Endothelial cell of umbilical vein (primary cell): ENCODE measurements around the gene ZCCHC14. TPM values are rescaled to one million over a fixed set of nuclear protein-coding genes. Genes with fewer than 3 reads are reported as not detected.

Experiments used
- BruUV-seq: library from RNA; stranded (reverse); fragments of 400-500 nt; replicated peaks from 2 replicates; lab custom pipeline; 2021; lab: Mats Ljungman, UMichigan
- CTCF ChIA-PET: fragments of 300-600, 350-600 bp; sonication (Branson Sonifier 250); formaldehyde crosslinking; loops from one replicate; lab custom pipeline; 2021; ENCODE audit warnings: antibody characterized with exemption, inconsistent platforms; lab: Charles Lee
- POLR2A ChIA-PET: fragments of 300-600, 350-600 bp; sonication (Branson Sonifier 250); formaldehyde crosslinking; loops from one replicate; lab custom pipeline; 2021; ENCODE audit warnings: antibody characterized with exemption, inconsistent platforms; lab: Charles Lee
- DNase-seq: peaks from one replicate; pipeline ENCODE4 v3.0.0-alpha.2; 2011; ENCODE audit warnings: low read depth, low spot score
- FAIRE-seq: peaks from 2 replicates; lab custom pipeline; 2011; peaks lifted over from hg19 to GRCh38; lab: Jason Lieb, UNC
- H2AFZ ChIP-seq: 2 replicates; pipeline ENCODE4 v1.6.0; 2012; ENCODE audit warnings: low read depth, low read length, control low read depth, inconsistent platforms
- H3K27ac ChIP-seq: 2 replicates; pipeline ENCODE4 v1.5.1; 2011; ENCODE audit warnings: low read depth, mild to moderate bottlenecking, control low read depth, low read length, moderate library complexity; ENCODE audit not compliant: insufficient read depth
- H3K27me3 ChIP-seq, 2 experiments: 2 replicates each; pipeline versions ENCODE4 v1.6.0 to v1.6.1; 2011; ENCODE audit warnings: low read length in 2 of 2, mixed read lengths in 1 of 2; ENCODE audit not compliant: control insufficient read depth in 2 of 2, insufficient read depth in 2 of 2
- H3K36me3 ChIP-seq, 2 experiments: 2 replicates in 1 of 2; 3 replicates in 1 of 2; pipeline ENCODE4 v1.5.1; 2011; ENCODE audit warnings: low read length in 2 of 2, mild to moderate bottlenecking in 1 of 2, moderate library complexity in 1 of 2; ENCODE audit not compliant: control insufficient read depth in 2 of 2, insufficient read depth in 2 of 2; ENCODE audit errors: extremely low read depth in 1 of 2
- H3K4me1 ChIP-seq: 3 replicates; pipeline ENCODE4 v1.5.1; 2011; ENCODE audit warnings: mild to moderate bottlenecking, low read length; ENCODE audit not compliant: control insufficient read depth, insufficient read depth; ENCODE audit errors: extremely low read depth
- H3K4me2 ChIP-seq: 2 replicates; pipeline ENCODE4 v1.6.1; 2011; ENCODE audit warnings: low read length, control low read depth, mixed read lengths; ENCODE audit not compliant: insufficient read depth
- H3K4me3 ChIP-seq, 3 experiments: fragments of 200-600 bp in 1 of 3; sonication (generic), shearing (Covaris generic) in 1 of 3; replicated peaks in 1 of 3; 2 replicates each; pipeline ENCODE4 v1.5.1; 2011 to 2016; ENCODE audit warnings: control low read depth in 3 of 3, low read length in 3 of 3, mild to moderate bottlenecking in 2 of 3, inconsistent platforms in 1 of 3, low read depth in 1 of 3, moderate library complexity in 1 of 3; ENCODE audit not compliant: insufficient read depth in 1 of 3
- H3K79me2 ChIP-seq: 2 replicates; pipeline ENCODE4 v1.6.0; 2012; ENCODE audit warnings: low read length, inconsistent platforms; ENCODE audit not compliant: control insufficient read depth, insufficient read depth
- H3K9ac ChIP-seq: replicated peaks from 2 replicates; pipeline ENCODE3; 2011; ENCODE audit warnings: low read length, control low read depth; ENCODE audit not compliant: insufficient read depth; ENCODE audit errors: extremely low read depth
- H3K9me1 ChIP-seq: replicated peaks from 3 replicates; pipeline ENCODE4 v1.6.0; 2011; ENCODE audit warnings: mild to moderate bottlenecking, low read length; ENCODE audit not compliant: control insufficient read depth, insufficient read depth; ENCODE audit errors: extremely low read depth
- H3K9me3 ChIP-seq: replicated peaks from 2 replicates; pipeline ENCODE4 v1.5.1; 2012; ENCODE audit warnings: low read length, inconsistent platforms; ENCODE audit not compliant: control insufficient read depth, insufficient read depth
- H4K20me1 ChIP-seq: replicated peaks from 2 replicates; pipeline ENCODE3; 2011; ENCODE audit warnings: mild to moderate bottlenecking, low read length; ENCODE audit not compliant: control insufficient read depth, insufficient read depth; ENCODE audit errors: extremely low read depth
- EZH2 ChIP-seq: IDR thresholded peaks from 2 replicates; pipeline ENCODE4 v1.6.1; 2012; ENCODE audit warnings: borderline replicate concordance, low read depth, mild to moderate bottlenecking, moderate library complexity, low read length, inconsistent platforms; ENCODE audit not compliant: severe bottlenecking
- FOS ChIP-seq: IDR thresholded peaks from 2 replicates; pipeline ENCODE4 v1.6.1; 2011; ENCODE audit warnings: mild to moderate bottlenecking, low read length, moderate library complexity, borderline replicate concordance; ENCODE audit not compliant: insufficient read depth
- GATA2 ChIP-seq: IDR thresholded peaks from 2 replicates; pipeline ENCODE4 v1.7.0; 2011; ENCODE audit warnings: low read depth, mild to moderate bottlenecking, moderate library complexity, mixed read lengths, low read length; ENCODE audit not compliant: insufficient read length, insufficient read depth
- JUN ChIP-seq: IDR thresholded peaks from 2 replicates; pipeline ENCODE4 v1.6.1; 2011; ENCODE audit warnings: borderline replicate concordance, low read depth; ENCODE audit not compliant: insufficient read length, insufficient read depth
- MYC ChIP-seq: IDR thresholded peaks from one replicate; pipeline ENCODE4 v1.6.1; 2011; ENCODE audit warnings: mild to moderate bottlenecking, low read depth, low read length
- POLR2A ChIP-seq: IDR thresholded peaks from 2 replicates; pipeline ENCODE4 v1.6.1; 2012; ENCODE audit warnings: low read depth, mild to moderate bottlenecking, control low read depth, low read length
- POLR2AphosphoS5 ChIP-seq: IDR thresholded peaks from 2 replicates; pipeline ENCODE4 v1.6.1; 2012; ENCODE audit warnings: low read depth, mild to moderate bottlenecking, control low read depth, low read length, moderate library complexity; ENCODE audit not compliant: insufficient read depth
- dilution Hi-C: fragments of 300-500 bp; cut with MboI; formaldehyde crosslinking; loops from one replicate; pipeline ENCODE4 v1.15.0; 2019; ENCODE audit warnings: low sequenced_read_pairs; ENCODE audit not compliant: extremely low pct_ligation_motif_present
- intact Hi-C: fragments of 100-400 bp; cut with micrococcal nuclease; formaldehyde crosslinking; loops from one replicate; pipeline ENCODE4 v1.10.0; 2022
- polyA plus RNA-seq, 4 experiments: library from polyadenylated mRNA; depleted of rRNA in 3 of 4; stranded (reverse) in 3 of 4; unstranded in 1 of 4; fragments of >200 nt; gene quantifications; 2 replicates each; pipeline versions ENCODE4 v1.2.1 to v1.2.3, GENCODE V29; 2011 to 2012; ENCODE audit warnings: missing spikeins in 1 of 4
- total RNA-seq: library from RNA; stranded (reverse); gene quantifications from 2 replicates; pipeline ENCODE4 v1.2.3, GENCODE V29; 2021
- TF ChIP-seq, protein P1 (sequence below), 2 donors: IDR thresholded peaks; 1 replicate in 1 of 2; 2 replicates in 1 of 2; pipeline ENCODE4 v1.5.1; 2011; ENCODE audit warnings: low read length in 2 of 2, mild to moderate bottlenecking in 2 of 2, moderate library complexity in 2 of 2, control low read depth in 1 of 2, inconsistent platforms in 1 of 2, low read depth in 1 of 2; ENCODE audit not compliant: insufficient read depth in 1 of 2; ENCODE audit errors: extremely low read depth in 1 of 2
- TF ChIP-seq, protein P2 (sequence below): IDR thresholded peaks from 2 replicates; pipeline ENCODE4 v1.6.1; 2011; ENCODE audit not compliant: insufficient read depth, insufficient read length

The ZCCHC14 gene
- total and polyA plus RNA-seq, 2 donors (not counting 3 experiments of a cell fraction or from before 2014, with no cell fraction given) = 9.5 to 30.9 TPM

DNA sequence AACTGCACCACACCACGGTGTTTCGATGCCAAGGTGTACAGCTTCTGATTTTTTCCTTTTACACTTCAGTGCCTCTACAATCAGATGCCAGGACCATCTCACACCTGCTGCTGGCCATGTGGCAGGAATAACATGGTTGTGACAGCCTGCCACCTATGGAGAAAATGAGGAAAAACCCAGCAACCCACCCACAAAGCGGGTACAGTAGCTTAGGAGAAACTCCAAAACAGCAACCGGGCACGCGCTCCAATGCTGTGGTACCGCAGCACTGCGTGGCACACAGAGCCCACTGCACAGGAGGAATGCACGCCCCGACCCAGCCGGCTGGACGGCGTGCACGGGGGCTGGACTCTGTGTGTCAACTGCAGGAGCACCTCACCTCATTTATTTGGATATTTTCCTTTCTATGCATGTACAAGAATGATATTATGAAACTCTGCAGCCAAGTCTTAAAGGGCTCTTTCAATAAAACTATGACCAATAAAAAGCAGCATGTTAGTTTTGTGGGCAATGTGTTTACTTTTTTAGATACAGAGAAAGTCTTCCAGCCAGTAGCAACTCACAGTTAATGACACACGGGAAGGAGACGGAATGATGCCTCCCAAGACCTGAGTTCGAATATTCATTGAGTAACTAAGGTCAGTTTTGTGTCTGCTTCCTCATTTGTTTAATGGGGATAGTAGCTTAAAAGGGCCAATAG is 54.8 kb downstream of the ZCCHC14 start:
- H3K79me2 ChIP-seq = peaks cover 8% of the 10 kb centered on the region
- no peaks in the 10 kb centered on the region for H3K9me3 ChIP-seq
- FAIRE-seq (no peak), DNase-seq (no peak)
- H3K4me1 ChIP-seq = peaks cover 18% of the 10 kb centered on the region
- no TSS peak for BruUV-seq
- no peak overlapping the region for H3K27ac ChIP-seq
- intact Hi-C loops = loop anchor here (5.0 kb wide), 1 partner anchor 46 kb away; the partner anchor contains the start of gene MAP1LC3B
- H3K36me3 ChIP-seq = no peaks in the 10 kb centered on the region
- H3K4me3 ChIP-seq = no peak overlapping the region
- H3K9ac ChIP-seq = no peak overlapping the region
- dilution Hi-C loops = no loop called here
- H2AFZ ChIP-seq = no peak overlapping the region
- H3K27me3 ChIP-seq = no peaks in the 10 kb centered on the region
- no peaks in the 10 kb centered on the region for H3K9me1 ChIP-seq
- TF ChIP-seq MYC (no peak), FOS (no peak), POLR2A (no peak), POLR2AphosphoS5 (no peak), EZH2 (no peak), GATA2 (no peak), JUN (no peak)
- TF ChIP-seq, protein P1, sequence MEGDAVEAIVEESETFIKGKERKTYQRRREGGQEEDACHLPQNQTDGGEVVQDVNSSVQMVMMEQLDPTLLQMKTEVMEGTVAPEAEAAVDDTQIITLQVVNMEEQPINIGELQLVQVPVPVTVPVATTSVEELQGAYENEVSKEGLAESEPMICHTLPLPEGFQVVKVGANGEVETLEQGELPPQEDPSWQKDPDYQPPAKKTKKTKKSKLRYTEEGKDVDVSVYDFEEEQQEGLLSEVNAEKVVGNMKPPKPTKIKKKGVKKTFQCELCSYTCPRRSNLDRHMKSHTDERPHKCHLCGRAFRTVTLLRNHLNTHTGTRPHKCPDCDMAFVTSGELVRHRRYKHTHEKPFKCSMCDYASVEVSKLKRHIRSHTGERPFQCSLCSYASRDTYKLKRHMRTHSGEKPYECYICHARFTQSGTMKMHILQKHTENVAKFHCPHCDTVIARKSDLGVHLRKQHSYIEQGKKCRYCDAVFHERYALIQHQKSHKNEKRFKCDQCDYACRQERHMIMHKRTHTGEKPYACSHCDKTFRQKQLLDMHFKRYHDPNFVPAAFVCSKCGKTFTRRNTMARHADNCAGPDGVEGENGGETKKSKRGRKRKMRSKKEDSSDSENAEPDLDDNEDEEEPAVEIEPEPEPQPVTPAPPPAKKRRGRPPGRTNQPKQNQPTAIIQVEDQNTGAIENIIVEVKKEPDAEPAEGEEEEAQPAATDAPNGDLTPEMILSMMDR (IDR thresholded peaks at IDR 0.05; ENCODE audit: extremely low read depth in 1 of 2, insufficient read depth in 1 of 2, low read depth in 1 of 2, low read length in 2 of 2) = no peak
- TF ChIP-seq, protein P2, sequence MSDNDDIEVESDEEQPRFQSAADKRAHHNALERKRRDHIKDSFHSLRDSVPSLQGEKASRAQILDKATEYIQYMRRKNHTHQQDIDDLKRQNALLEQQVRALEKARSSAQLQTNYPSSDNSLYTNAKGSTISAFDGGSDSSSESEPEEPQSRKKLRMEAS = no peak
- ChIA-PET POLR2A (no interaction called here), CTCF (interaction anchor here (1.4 kb wide), 1 partner anchor 11 kb away, joined by 4 read pairs; no protein-coding TSS in a partner anchor)
- no peak overlapping the region for H3K4me2 ChIP-seq
- no peaks in the 10 kb centered on the region for H4K20me1 ChIP-seq
